Fibroblast of lung (primary cell): ENCODE results near the gene ASCC3.

ENCODE experiments used
- CTCF ChIP-seq, 2 donors: IDR thresholded peaks in 1 of 2; conservative IDR thresholded peaks in 1 of 2; 1 replicate in 1 of 2; 2 replicates in 1 of 2; pipeline ENCODE4 v1.5.1; 2011 to 2012; ENCODE audit warnings: low read length in 2 of 2, control low read depth in 1 of 2, inconsistent platforms in 1 of 2, low read depth in 1 of 2, mild to moderate bottlenecking in 1 of 2
- EZH2 ChIP-seq: IDR thresholded peaks from 2 replicates; pipeline ENCODE4 v1.5.1; 2012; ENCODE audit warnings: low read length, control low read depth, mild to moderate bottlenecking; ENCODE audit errors: missing control alignments

GRCh38 chr6:100614933-100615332, 266.2 kb downstream of the ASCC3 start:
- TF ChIP-seq EZH2: no peak
- no peak for TF ChIP-seq CTCF (conservative IDR thresholded peaks at IDR 0.05 in 1 of 2, IDR thresholded peaks at IDR 0.05 in 1 of 2; ENCODE audit: low read depth in 1 of 2, low read length in 2 of 2)
